GM21360 (cell line): ENCODE data around the gene CCDC146.
"Not testable (repeated sequence)": the region's sequence is repeated elsewhere in the genome, so short reads cannot be mapped to it uniquely, and the experiment has no call there.

Source experiments
- ATAC-seq: cut with Tn5 transposase; IDR thresholded peaks from one replicate; pipeline ENCODE4 v1.9.1; 2021; ENCODE audit warnings: mild to moderate bottlenecking, moderate library complexity; ENCODE audit not compliant: unreplicated experiment

The CCDC146 gene

GRCh38 chr7:77197141-77197540, 74.7 kb downstream of the CCDC146 start:
- no peak for ATAC-seq

- ATAC-seq = no peak
Measured at GRCh38 chr7:77199013-77199966, 76.9 kb downstream of the CCDC146 start, which contains the start of gene FGL2. Gene FGL2 (minus strand): TSS chr7:77199819. CDS start chr7:77199793, 26 bp downstream.

GRCh38 chr7:77200542-77200941, 78.1 kb downstream of the CCDC146 start:
- ATAC-seq = no peak

- ATAC-seq = peak; percentile 89
Measured at GRCh38 chr7:77202481-77202976, 80.1 kb downstream of the CCDC146 start.

- no peak for ATAC-seq
Measured at GRCh38 chr7:77205706-77206105, 83.3 kb downstream of the CCDC146 start.

- ATAC-seq = no peak
Measured at GRCh38 chr7:77208416-77208815, 86.0 kb downstream of the CCDC146 start.

- ATAC-seq = no peak
Measured at GRCh38 chr7:77209479-77210139, 87.2 kb downstream of the CCDC146 start.

- ATAC-seq = no peak
Measured at GRCh38 chr7:77216181-77216845, 93.9 kb downstream of the CCDC146 start.

- no peak for ATAC-seq
Measured at GRCh38 chr7:77217474-77218185, 95.2 kb downstream of the CCDC146 start.

GRCh38 chr7:77219701-77220331, 97.4 kb downstream of the CCDC146 start:
- ATAC-seq = not testable (repeated sequence)

GRCh38 chr7:77222065-77222464, 99.7 kb downstream of the CCDC146 start:
- ATAC-seq = no peak

- ATAC-seq = no peak
Measured at GRCh38 chr7:77222819-77223218, 100.4 kb downstream of the CCDC146 start.

GRCh38 chr7:77223261-77223660, 100.8 kb downstream of the CCDC146 start:
- no peak for ATAC-seq

- ATAC-seq = no peak
Measured at GRCh38 chr7:77226357-77226839, 104.0 kb downstream of the CCDC146 start.

GRCh38 chr7:77228795-77229194, 106.4 kb downstream of the CCDC146 start:
- ATAC-seq = not testable (repeated sequence)

GRCh38 chr7:77232467-77232866, 110.1 kb downstream of the CCDC146 start:
- ATAC-seq = no peak

- no peak for ATAC-seq
Measured at GRCh38 chr7:77235276-77235675, 112.9 kb downstream of the CCDC146 start.

GRCh38 chr7:77238703-77239136, 116.3 kb downstream of the CCDC146 start:
- ATAC-seq = no peak

GRCh38 chr7:77239471-77239870, 117.1 kb downstream of the CCDC146 start:
- ATAC-seq = no peak

- ATAC-seq = no peak
Measured at GRCh38 chr7:77242068-77242467, 119.7 kb downstream of the CCDC146 start.
